ENCODE results near the gene RAD9B. TPM values are rescaled to one million over a fixed set of nuclear protein-coding genes. Genes with fewer than 3 reads are reported as not detected.

The RAD9B gene
- polyA plus RNA-seq, 2 of the 4 experiments (the other 2 are of a cell fraction) = 0.18 to 0.66 TPM

DNA sequence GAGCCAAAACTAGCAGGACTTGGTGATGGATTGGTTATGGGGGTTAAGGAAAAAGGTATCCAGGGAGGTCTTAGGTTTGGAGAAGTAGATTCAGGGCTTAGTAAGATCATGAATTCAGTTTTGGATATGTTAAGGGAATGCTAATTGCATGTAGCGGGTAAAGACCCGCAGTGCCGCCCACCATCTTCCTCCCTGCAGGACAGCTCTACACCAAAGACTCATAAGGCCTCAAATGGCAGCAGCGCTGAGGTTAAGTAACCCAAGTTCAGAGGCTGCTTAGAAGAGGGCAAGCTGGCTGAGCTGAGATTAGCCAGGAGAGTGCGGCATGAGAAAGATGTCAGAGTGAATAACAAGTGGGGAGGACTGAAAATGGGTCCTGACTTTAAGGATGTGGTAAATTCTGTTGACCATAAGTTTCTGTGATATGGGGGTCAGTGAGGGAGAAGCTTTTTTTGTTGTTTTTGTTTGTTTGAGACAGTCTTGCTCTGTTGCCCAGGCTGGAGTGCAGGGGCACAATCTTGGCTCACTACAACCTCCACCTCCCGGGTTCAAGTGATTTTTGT lies 26.2 kb downstream of the RAD9B start:
- no peak overlapping the region for H3K27ac ChIP-seq
- ATAC-seq (peak in 1 of 2 experiments; percentile 45; a peak in 2 of 6 replicates), FAIRE-seq (no peak), DNase-seq (ENCODE audit: low read depth in 1 of 2, low spot score in 1 of 2) (no peak)
- ChIA-PET CTCF (interaction anchor here (0.9 to 4.0 kb wide), 9 partner anchors 9 to 299 kb away, joined by 3 to 14 read pairs (median 5); partner anchors contain the start of genes ARPC3 and FAM216A), POLR2A (interaction anchor here (0.6 kb wide), 1 partner anchor 71 kb away, joined by 6 read pairs; no protein-coding TSS in a partner anchor)
- no peaks in the 10 kb centered on the region for H3K9me3 ChIP-seq
- H3K4me1 ChIP-seq = peaks cover 6% of the 10 kb centered on the region; the same call in 2 of the 3 replicates
- H3K4me2 ChIP-seq = no peak overlapping the region
- H3K4me3 ChIP-seq = no peak overlapping the region
- TF ChIP-seq NR3C1 (IDR thresholded peaks at IDR 0.05) = no peak
- TF ChIP-seq ZC3H11A (IDR thresholded peaks at IDR 0.05) = no peak
- TF ChIP-seq, protein P1, sequence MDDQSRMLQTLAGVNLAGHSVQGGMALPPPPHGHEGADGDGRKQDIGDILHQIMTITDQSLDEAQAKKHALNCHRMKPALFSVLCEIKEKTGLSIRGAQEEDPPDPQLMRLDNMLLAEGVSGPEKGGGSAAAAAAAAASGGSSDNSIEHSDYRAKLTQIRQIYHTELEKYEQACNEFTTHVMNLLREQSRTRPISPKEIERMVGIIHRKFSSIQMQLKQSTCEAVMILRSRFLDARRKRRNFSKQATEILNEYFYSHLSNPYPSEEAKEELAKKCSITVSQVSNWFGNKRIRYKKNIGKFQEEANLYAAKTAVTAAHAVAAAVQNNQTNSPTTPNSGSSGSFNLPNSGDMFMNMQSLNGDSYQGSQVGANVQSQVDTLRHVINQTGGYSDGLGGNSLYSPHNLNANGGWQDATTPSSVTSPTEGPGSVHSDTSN (IDR thresholded peaks at IDR 0.05) = no peak
- no peak for TF ChIP-seq NFE2L2 (conservative IDR thresholded peaks at IDR 0.05; ENCODE audit: low read length)
- TF ChIP-seq CBX8 (IDR thresholded peaks at IDR 0.05) = no peak
- no peak for TF ChIP-seq FOXS1 (CRISPR knock-in tag; IDR thresholded peaks at IDR 0.05)
- TF ChIP-seq, protein P2, sequence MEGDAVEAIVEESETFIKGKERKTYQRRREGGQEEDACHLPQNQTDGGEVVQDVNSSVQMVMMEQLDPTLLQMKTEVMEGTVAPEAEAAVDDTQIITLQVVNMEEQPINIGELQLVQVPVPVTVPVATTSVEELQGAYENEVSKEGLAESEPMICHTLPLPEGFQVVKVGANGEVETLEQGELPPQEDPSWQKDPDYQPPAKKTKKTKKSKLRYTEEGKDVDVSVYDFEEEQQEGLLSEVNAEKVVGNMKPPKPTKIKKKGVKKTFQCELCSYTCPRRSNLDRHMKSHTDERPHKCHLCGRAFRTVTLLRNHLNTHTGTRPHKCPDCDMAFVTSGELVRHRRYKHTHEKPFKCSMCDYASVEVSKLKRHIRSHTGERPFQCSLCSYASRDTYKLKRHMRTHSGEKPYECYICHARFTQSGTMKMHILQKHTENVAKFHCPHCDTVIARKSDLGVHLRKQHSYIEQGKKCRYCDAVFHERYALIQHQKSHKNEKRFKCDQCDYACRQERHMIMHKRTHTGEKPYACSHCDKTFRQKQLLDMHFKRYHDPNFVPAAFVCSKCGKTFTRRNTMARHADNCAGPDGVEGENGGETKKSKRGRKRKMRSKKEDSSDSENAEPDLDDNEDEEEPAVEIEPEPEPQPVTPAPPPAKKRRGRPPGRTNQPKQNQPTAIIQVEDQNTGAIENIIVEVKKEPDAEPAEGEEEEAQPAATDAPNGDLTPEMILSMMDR (IDR thresholded peaks at IDR 0.05) = no peak
- no peak for TF ChIP-seq RCOR1 (IDR thresholded peaks at IDR 0.05; ENCODE audit: low read depth, low read length)
- no peak for TF ChIP-seq POLR2A (IDR thresholded peaks at IDR 0.05; ENCODE audit: low read length)
- no peak for TF ChIP-seq KDM1A (IDR thresholded peaks at IDR 0.05; ENCODE audit: low read depth)
- no peak for TF ChIP-seq MYC (IDR thresholded peaks at IDR 0.05; ENCODE audit: borderline replicate concordance, low read length)
- TF ChIP-seq NPAS2 (CRISPR knock-in tag; IDR thresholded peaks at IDR 0.05; ENCODE audit: borderline replicate concordance) = no peak
- 95% methylated on average over 6 of the region's 6 CpGs for WGBS (ENCODE audit: missing lambda C conversion rate)

DNA sequence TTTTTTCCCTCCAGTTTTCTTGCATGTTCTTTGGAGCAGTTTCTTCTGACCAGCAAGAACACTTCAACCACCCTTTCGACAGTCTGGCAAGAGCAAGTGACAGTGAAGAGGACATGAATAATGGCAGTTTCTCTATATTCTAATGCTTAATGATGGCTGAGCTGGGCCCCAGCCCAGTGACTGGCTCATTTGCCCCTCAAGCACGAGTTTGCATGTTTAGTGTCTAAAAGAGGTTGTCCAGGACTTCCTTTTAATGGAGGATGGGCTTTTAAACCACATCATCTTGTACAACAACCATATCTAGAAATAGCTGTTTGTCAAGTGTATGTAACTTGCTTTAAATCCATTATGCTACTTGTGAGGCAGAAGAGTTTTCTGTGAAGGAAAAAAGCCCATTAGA lies 28.4 kb downstream of the RAD9B start:
- POLR2A ChIA-PET = no interaction called here
- peaks cover 15% of the 10 kb centered on the region for H3K4me1 ChIP-seq
- no peak for FAIRE-seq
- no peak overlapping the region for H3K4me2 ChIP-seq
- H3K4me3 ChIP-seq = no peak overlapping the region
- no peaks in the 10 kb centered on the region for H3K9me3 ChIP-seq
- no peak overlapping the region for H3K27ac ChIP-seq
- no peak for DNase-seq (ENCODE audit: low read depth in 1 of 2, low spot score in 1 of 2)
- ATAC-seq = no peak
- CTCF ChIA-PET = interaction anchor here (1.4 to 3.3 kb wide), 2 partner anchors 13 to 21 kb away, joined by 3 to 9 read pairs; no protein-coding TSS in a partner anchor
- no peak for TF ChIP-seq PHF8 (IDR thresholded peaks at IDR 0.05; ENCODE audit: borderline replicate concordance, low read depth)
- TF ChIP-seq, protein P3, sequence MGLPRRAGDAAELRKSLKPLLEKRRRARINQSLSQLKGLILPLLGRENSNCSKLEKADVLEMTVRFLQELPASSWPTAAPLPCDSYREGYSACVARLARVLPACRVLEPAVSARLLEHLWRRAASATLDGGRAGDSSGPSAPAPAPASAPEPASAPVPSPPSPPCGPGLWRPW (IDR thresholded peaks at IDR 0.05) = no peak
- no peak for TF ChIP-seq MAFK (IDR thresholded peaks at IDR 0.05; ENCODE audit: partially characterized antibody)
- TF ChIP-seq RCOR1 (IDR thresholded peaks at IDR 0.05; ENCODE audit: low read depth, low read length) = no peak
- TF ChIP-seq EP300 (IDR thresholded peaks at IDR 0.05) = no peak
- no peak for TF ChIP-seq CBX8 (IDR thresholded peaks at IDR 0.05)
- no peak for TF ChIP-seq RAD21 (conservative IDR thresholded peaks at IDR 0.05 in 1 of 2, IDR thresholded peaks at IDR 0.05 in 1 of 2)
- 93% methylated on average over 2 of the region's 2 CpGs for WGBS (ENCODE audit: missing lambda C conversion rate)

DNA sequence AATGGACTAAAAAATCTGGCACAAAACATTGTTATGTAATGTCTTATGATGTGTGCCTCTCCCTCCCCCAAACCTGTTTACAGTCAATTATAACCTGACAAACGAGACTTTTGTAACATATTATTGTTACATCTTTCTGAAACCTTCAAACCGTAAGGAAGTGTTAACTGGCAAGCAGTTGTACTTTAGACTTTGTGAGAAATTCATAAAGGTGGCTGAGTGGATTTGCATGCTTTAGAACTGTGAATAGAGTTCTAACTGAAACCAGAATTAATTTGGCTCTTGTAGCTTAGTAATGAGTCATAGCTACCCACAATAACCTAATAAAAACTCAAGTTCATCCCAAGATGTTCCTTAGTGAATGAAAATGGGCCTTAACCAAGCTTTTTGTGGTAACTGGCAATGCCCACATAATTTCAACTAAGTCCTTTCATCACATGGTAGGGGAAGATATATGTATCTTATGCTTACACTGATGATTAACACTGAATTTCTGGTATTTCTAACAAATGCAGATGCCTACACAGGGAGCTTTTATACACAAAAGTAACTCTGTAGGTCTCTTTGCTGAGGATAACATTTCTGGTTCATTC lies 29.7 kb downstream of the RAD9B start:
- POLR2A ChIA-PET = no interaction called here

More for the DNA sequence above, 29.7 kb downstream of the RAD9B start:
- FAIRE-seq (no peak), DNase-seq (ENCODE audit: low read depth in 1 of 2, low spot score in 1 of 2) (no peak), ATAC-seq (no peak)
- TF ChIP-seq CEBPB (IDR thresholded peaks at IDR 0.05) = no peak
- TF ChIP-seq FOSL2 (IDR thresholded peaks at IDR 0.05) = no peak
- peak; percentile 19; the same call in 1 of the 2 replicates for TF ChIP-seq FOSL2 (CRISPR knock-in tag; IDR thresholded peaks at IDR 0.05)
- H3K4me3 ChIP-seq = no peak overlapping the region
- H3K4me1 ChIP-seq = peaks cover 15% of the 10 kb centered on the region
- H3K27ac ChIP-seq = no peak overlapping the region
- CTCF ChIA-PET = interaction anchor here (0.6 to 4.4 kb wide), 9 partner anchors 9 to 70 kb away, joined by 3 to 30 read pairs (median 5); no protein-coding TSS in a partner anchor
- H3K4me2 ChIP-seq = no peak overlapping the region
- no peaks in the 10 kb centered on the region for H3K9me3 ChIP-seq
- WGBS (ENCODE audit: missing lambda C conversion rate) = 89% methylated on average over 2 of the region's 2 CpGs
